Neural crest cell (in vitro differentiated cells): ENCODE measurements around the gene TBC1D16. TPM values are rescaled to one million over a fixed set of nuclear protein-coding genes. Genes with fewer than 3 reads are reported as not detected.
"Not testable (repeated sequence)": the region's sequence is repeated elsewhere in the genome, so short reads cannot be mapped to it uniquely, and the experiment has no call there.

Source experiments
- DNase-seq: peaks from one replicate; pipeline ENCODE4 v3.0.0; 2021; ENCODE audit warnings: low read depth, mixed read lengths, low spot score
- H3K27ac Mint-ChIP-seq: one replicate; pipeline ENCODE4 v1.8.0; 2021; ENCODE audit warnings: mild to moderate bottlenecking, mixed read lengths; ENCODE audit not compliant: unreplicated experiment
- H3K27me3 Mint-ChIP-seq: 2 replicates; pipeline ENCODE4 v1.8.0; 2021; ENCODE audit warnings: low read depth, mild to moderate bottlenecking, mixed read lengths
- H3K36me3 Mint-ChIP-seq: 2 replicates; pipeline ENCODE4 v1.8.0; 2021; ENCODE audit warnings: low read depth, mild to moderate bottlenecking, mixed read lengths
- H3K4me1 Mint-ChIP-seq: 2 replicates; pipeline ENCODE4 v1.8.0; 2021; ENCODE audit warnings: mixed read lengths
- H3K4me3 Mint-ChIP-seq: one replicate; pipeline ENCODE4 v1.8.0; 2021; ENCODE audit warnings: mild to moderate bottlenecking, mixed read lengths
- H3K9me3 Mint-ChIP-seq: 2 replicates; pipeline ENCODE4 v1.8.0; 2021; ENCODE audit warnings: mixed read lengths
- total RNA-seq: library from RNA; stranded (reverse); gene quantifications from 2 replicates; pipeline ENCODE4 v1.2.1, GENCODE V29; 2021
- TF ChIP-seq, protein P1 (sequence below): fragments of 200-600 bp; sonication (generic); conservative IDR thresholded peaks from 2 replicates; pipeline ENCODE4 v1.5.0; 2021; ENCODE audit warnings: antibody characterized with exemption, mild to moderate bottlenecking

TBC1D16 gene
- total RNA-seq, 1 donor from 2014 or later: 96.2 TPM

DNA sequence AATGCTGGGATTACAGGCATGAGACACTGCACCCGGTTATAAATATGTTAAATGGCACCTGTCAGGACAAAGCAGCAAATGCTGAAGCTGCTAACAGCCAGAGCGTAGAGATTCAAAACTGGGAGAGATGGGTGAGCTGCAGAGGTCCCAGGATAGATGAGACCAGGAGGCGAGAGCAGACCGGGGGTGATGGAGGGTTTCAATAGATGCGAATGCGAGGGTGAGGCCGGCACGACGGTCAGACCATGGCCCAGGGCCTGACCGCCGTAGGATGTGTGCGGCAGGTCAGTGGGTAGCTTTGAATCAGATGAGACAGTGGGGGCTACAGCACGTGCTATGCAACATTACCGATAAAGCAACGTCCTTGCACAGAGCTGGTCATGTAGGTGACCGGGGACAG is 15.0 kb upstream of the TBC1D16 start:
- DNase-seq: no peak
- H3K27ac Mint-ChIP-seq: no peak overlapping the region
- TF ChIP-seq, protein P1, sequence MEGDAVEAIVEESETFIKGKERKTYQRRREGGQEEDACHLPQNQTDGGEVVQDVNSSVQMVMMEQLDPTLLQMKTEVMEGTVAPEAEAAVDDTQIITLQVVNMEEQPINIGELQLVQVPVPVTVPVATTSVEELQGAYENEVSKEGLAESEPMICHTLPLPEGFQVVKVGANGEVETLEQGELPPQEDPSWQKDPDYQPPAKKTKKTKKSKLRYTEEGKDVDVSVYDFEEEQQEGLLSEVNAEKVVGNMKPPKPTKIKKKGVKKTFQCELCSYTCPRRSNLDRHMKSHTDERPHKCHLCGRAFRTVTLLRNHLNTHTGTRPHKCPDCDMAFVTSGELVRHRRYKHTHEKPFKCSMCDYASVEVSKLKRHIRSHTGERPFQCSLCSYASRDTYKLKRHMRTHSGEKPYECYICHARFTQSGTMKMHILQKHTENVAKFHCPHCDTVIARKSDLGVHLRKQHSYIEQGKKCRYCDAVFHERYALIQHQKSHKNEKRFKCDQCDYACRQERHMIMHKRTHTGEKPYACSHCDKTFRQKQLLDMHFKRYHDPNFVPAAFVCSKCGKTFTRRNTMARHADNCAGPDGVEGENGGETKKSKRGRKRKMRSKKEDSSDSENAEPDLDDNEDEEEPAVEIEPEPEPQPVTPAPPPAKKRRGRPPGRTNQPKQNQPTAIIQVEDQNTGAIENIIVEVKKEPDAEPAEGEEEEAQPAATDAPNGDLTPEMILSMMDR: no peak

DNA sequence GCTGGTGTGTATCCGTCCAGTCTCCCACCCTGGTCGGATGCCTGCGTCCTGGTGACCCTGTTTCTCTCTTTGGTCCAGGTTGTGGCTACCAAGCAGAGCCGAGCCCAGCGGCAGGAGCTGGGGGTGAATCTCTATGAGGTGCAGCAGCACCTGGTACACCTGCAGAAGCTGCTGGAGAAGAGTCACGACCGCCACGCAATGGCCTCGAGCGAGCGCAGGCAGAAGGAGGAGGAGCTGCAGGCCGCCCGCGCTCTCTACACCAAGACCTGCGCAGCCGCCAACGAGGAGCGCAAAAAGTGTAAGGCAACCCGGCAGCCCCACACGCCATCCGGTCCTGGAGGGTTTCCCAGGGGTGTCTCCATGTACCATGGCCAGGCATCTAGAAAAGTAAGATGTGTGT is 14.3 kb upstream of the TBC1D16 start:
- H3K9me3 Mint-ChIP-seq: no peaks in the 10 kb centered on the region
- no peak overlapping the region for H3K4me3 Mint-ChIP-seq
- no peak for DNase-seq
- peaks cover 13% of the 10 kb centered on the region for H3K36me3 Mint-ChIP-seq
- peaks cover 8% of the 10 kb centered on the region for H3K4me1 Mint-ChIP-seq
- no peak overlapping the region for H3K27ac Mint-ChIP-seq
- no peaks in the 10 kb centered on the region for H3K27me3 Mint-ChIP-seq
- TF ChIP-seq, protein P1: no peak

More for the DNA sequence above, 15.0 kb upstream of the TBC1D16 start:
- Mint-ChIP-seq H3K27me3 (no peaks in the 10 kb centered on the region), H3K4me1 (peaks cover 10% of the 10 kb centered on the region), H3K36me3 (peaks cover 13% of the 10 kb centered on the region), H3K9me3 (no peaks in the 10 kb centered on the region), H3K4me3 (no peak overlapping the region)

DNA sequence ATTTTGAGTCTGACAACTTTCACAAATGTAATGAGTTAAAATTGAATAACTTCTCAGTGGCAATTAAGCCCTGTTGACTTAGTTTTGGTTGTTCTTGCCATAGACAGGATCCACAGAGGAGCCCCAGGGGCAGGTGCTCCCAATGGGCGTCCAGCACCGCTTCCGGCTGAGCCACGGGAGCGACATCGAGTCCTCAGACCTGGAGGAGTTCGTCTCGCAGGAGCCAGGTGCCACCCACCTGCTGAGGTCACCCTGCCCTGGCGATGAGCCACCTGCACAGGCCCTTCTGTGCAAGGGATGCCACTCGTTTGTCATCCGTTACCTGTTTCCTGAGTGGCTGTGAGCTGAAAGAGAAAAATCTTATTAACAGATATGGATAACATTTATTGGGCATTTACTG is 11.5 kb upstream of the TBC1D16 start:
- no peaks in the 10 kb centered on the region for H3K27me3 Mint-ChIP-seq
- DNase-seq: no peak

DNA sequence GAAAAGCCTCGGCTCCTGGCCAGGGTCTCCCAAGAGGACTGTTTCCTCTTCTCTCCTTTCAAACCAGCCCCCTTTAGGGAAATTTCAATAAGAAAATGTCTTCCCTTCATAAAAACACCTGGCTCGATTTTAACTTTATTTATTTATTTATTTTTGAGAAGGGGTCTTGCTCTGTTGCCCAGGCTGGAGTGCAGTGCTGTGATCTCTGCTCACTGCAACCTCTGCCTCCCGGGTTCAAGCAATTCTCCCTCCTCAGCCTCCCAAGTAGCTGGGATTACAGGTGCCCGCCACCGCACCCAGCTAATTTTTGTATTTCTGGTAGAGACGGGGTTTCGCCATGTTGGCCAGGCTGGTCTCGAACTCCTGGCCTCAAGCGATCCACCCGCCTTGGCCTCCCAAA is 11.0 kb upstream of the TBC1D16 start:
- H3K27ac Mint-ChIP-seq, H3K4me1 Mint-ChIP-seq, DNase-seq, H3K27me3 Mint-ChIP-seq, H3K4me3 Mint-ChIP-seq, H3K9me3 Mint-ChIP-seq: not testable (repeated sequence)
- peaks cover 22% of the 10 kb centered on the region for H3K36me3 Mint-ChIP-seq

More for the DNA sequence above, 11.5 kb upstream of the TBC1D16 start:
- Mint-ChIP-seq H3K4me1 (no peaks in the 10 kb centered on the region), H3K9me3 (peaks cover 3% of the 10 kb centered on the region), H3K27ac (no peak overlapping the region), H3K36me3 (peaks cover 19% of the 10 kb centered on the region), H3K4me3 (no peak overlapping the region)
- TF ChIP-seq, protein P1: no peak

DNA sequence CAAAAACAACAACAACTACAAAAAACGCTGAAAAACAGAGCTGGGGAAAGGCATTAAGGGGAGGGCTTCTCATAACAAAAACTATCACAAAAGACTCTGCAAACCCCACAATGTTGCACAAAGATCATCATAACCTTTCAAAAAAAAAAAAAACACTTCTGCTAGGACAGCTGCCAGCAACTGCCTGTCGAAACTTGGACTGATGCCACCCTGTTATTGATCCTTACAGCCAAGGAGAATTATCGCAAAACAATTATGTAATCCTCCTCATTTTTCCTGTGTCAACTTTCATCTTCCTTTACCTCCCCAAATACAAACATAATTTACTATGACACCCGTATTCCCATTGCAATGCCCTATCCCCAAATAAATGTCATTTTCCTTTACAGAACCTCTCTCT is 10.0 kb upstream of the TBC1D16 start:
- H3K36me3 Mint-ChIP-seq: peaks cover 26% of the 10 kb centered on the region
- no peak overlapping the region for H3K4me3 Mint-ChIP-seq
- H3K27ac Mint-ChIP-seq: peak overlapping the region; percentile 75
- no peaks in the 10 kb centered on the region for H3K27me3 Mint-ChIP-seq
- DNase-seq: no peak
- H3K4me1 Mint-ChIP-seq: no peaks in the 10 kb centered on the region
- TF ChIP-seq, protein P1: no peak
- H3K9me3 Mint-ChIP-seq: peaks cover 3% of the 10 kb centered on the region

DNA sequence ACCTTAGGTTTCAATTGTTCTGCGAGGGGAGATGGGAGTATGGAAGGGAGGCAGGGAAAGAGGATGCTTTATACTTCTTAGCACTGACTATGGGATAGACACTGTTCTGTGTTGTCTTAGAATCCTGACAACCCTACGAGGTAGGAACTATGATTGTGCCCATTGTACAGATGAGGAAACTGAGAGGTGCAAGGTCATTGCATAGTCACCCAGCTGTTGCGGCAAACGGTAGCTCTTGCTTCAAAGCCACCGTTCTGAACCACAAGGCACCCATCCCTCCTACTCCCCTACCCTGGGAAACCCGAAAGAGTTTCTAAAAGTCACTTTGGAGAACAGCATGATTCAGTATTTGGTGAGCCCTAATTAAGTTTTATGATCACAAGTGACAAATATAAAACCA is 8.3 kb upstream of the TBC1D16 start:
- H3K9me3 Mint-ChIP-seq: peaks cover 3% of the 10 kb centered on the region
- H3K27me3 Mint-ChIP-seq: no peaks in the 10 kb centered on the region
- no peak overlapping the region for H3K27ac Mint-ChIP-seq
- H3K4me3 Mint-ChIP-seq: no peak overlapping the region
- TF ChIP-seq, protein P1: no peak
- peaks cover 30% of the 10 kb centered on the region for H3K36me3 Mint-ChIP-seq
- H3K4me1 Mint-ChIP-seq: no peaks in the 10 kb centered on the region
- no peak for DNase-seq
